ENCODE data around the gene TNNI3.
"Not testable (repeated sequence)": the region's sequence is repeated elsewhere in the genome, so short reads cannot be mapped to it uniquely, and the experiment has no call there.

Gene TNNI3

GRCh38 chr19:55172741-55173140 is 15.2 kb upstream of the TNNI3 start:
- no peak for DNase-seq

- DNase-seq: not testable (repeated sequence)
Observed at GRCh38 chr19:55172318-55172717, 14.8 kb upstream of the TNNI3 start.

GRCh38 chr19:55171440-55171839 is 13.9 kb upstream of the TNNI3 start:
- DNase-seq: no peak

GRCh38 chr19:55169136-55169535 is 11.6 kb upstream of the TNNI3 start:
- DNase-seq: no peak

DNA sequence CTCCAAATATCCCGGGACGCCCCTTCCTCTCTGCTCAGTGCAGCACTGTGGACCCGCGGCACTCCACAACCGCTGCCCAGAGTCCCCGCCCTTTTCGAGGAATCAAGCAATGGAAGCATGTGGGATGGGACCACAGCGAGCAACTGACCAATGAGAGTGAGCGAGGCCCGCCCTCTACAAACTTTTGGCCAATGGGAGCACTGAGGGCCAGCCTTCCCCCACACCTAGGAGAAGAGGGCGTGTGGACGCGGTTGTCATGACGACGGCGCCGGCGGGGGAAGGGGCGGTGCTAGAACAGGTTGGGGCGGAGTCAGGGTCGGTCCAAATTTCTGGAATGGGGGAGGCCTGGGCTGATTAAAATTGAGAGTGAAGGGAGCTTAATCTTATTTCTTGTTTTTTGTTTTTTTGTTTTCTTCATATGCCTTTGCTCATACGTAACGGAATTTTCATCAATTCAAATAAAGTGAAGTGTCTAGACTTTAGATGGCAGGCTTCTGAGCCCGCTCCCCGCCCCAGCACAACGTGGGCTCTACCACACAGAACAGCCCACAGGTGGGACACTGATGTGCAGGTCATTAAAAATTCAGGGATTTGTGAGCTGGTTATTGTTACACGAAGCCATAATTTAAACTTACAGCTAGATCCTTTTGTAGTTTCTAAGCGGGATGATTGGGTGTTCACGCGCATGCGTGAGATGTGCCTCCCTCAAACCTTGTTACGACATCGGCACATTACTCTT is 9.2 kb upstream of the TNNI3 start, which contains the start of gene DNAAF3:
DNAAF3 (minus strand) TSS at position 84 of the 739 bp plus-strand sequence. CDS start 200 bp downstream, outside the sequence.
- peak; percentile 83 for DNase-seq

GRCh38 chr19:55165952-55166529 is 8.5 kb upstream of the TNNI3 start:
- DNase-seq: peak; percentile 63

DNA sequence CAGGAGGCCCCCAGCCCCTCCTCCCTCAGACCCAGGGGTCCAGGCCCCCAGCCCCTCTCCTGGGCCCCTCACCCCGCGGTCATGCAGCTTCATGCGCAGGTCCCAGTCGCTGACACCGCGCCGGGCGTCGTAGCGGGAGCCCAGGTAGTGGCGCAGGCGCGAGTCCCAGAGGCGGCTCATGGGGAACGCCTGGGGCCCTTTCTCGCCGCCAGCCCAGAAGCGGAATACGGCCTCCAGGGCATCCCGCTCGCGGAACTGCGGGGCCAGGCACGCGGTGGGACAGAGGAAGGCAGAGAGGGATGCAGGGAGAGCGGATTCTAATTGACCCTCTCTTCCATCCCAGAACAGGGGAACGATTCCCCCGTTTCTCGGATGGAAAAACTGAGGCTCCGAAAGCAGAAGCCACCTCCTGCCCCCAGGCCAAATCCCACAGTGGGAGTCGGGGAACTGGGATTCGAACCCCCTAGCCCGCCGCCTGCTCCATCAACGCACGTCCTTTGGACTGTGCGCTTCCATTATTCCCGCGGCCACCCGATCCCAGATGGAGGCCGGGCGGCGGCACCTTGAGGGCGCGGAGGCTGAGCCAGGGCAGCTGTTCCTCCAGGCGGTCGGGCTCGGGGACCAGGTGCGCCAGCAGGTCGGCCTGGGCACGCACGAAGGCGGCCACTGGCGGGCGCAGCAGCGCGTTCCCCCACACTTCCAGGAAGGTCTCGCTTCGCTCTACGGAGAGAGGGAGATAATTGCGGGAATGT is 4.2 kb upstream of the TNNI3 start:
- DNase-seq: no peak

DNA sequence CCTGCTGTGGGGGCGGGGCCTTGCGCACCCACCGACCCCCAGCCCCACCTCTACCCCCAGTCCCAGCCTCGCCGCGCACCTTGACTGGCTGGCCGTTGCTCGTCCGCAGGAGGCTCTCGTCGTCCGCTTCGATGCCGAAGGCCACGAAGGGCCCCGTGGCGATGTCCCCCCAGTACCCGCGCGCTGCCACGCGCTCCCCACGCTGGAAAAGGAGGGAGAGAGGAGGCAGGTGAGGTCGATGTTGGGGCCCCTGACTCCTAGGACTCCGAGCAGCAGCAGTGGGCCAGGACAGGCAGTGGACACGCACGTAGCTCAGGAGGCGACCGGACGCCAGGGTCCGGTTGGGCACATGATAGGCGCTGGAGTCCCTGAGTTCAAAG is 3.4 kb upstream of the TNNI3 start:
- no peak for DNase-seq

DNA sequence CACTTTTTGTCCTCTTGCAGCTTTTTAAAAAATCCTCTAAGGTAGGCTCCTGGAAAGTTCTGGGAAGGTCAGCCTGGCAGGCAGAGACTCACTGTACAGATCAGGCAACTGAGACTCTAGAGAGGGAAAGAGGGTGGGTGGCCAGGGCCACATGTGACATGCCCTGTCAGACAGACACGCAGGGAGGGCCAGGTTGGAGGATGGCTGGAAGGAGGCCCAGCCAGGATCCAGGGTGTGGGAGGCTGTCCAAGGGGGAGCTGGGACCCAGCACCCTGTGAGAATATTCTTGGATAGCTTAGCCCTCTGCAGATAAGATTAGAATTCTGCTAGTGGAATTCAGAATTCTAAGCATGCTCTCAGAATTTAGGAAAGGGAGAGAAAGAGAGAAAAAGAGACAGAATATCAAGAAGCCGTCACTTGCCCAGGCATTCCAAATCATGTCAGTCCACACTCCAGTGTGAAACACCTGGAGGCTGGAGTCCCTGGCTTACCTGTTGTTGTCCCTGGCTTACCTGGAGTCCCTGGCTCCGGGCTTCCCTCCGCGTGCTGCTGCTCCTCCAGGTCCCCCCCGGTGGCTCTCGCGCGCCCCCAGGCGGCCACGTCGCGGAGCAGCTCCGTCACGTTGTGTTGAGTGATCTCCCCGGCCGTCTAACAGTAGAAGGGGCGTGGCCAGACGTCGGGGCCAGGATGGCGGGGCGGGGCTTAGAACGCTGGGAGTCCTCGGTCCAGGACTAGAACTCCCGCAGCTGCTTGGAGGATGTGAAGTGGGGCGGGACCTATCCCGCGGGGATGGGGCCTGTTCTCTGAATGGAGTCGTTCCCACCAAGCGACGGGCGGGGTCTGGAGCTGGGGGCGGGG is 2.8 kb upstream of the TNNI3 start:
- peak; percentile 88 for DNase-seq

GRCh38 chr19:55158848-55159749 is 1.6 kb upstream of the TNNI3 start:
- no peak for DNase-seq

- DNase-seq: no peak
Observed at GRCh38 chr19:55158423-55158822, 891 bp upstream of the TNNI3 start.

GRCh38 chr19:55156202-55157063 is 1.1 kb downstream of the TNNI3 start:
- peak; percentile 44 for DNase-seq

- not testable (repeated sequence) for DNase-seq
Observed at GRCh38 chr19:55155784-55156183, 1.7 kb downstream of the TNNI3 start.

- no peak for DNase-seq
Observed at GRCh38 chr19:55153652-55154264, 3.8 kb downstream of the TNNI3 start.

- DNase-seq: no peak
Observed at GRCh38 chr19:55152017-55152416, 5.5 kb downstream of the TNNI3 start.

DNA sequence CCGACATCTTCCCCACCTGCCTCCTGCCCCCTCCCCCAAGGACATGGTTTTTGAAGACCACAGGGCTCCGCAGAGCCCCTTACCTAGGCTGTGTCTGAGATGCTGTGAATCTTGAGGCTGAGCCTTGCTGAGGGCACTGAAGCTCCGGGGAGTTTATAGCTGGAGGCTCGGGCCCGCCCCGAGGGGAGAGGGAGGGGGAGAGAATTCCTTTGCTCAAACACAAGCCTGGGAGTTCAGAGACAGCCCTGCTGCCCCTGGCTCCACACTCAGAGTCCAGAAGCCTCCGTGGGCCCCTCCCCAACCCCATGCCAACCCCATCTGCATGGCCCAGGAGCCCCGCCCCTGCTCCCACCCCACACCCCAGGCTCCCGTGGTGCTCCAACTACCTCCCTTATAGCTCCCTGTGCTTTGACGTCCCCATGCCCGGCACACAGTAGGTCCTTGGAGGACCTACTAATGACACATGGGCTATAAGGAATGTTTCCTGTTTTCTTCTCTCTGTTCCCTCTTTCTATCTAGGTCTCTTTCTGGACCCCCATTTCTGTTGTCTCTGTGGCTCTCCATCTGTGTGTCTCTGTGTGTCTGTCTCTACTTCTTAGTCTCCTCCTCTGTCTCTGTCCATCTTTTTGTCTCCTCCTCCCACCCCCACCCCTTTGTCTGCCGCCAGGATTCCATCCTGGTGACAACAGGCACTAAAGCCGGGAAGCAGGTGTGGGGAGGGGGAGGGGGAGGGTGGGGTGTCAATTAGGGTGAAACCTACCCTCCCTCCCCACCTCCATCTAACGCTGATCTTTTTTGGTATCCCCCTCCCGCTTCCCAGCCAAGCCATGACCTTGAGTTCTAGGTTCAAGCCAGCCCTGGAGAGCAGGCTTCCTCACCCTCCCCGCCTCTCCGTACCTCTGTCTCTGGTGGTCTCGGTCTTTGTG is 8.2 kb downstream of the TNNI3 start, which contains the start of gene TNNT1:
TNNT1 (minus strand) TSS at position 129 of the 926 bp plus-strand sequence. CDS start 2,049 bp downstream, outside the sequence.
- no peak for DNase-seq

- no peak for DNase-seq
Observed at GRCh38 chr19:55147545-55148251, 9.8 kb downstream of the TNNI3 start.

- DNase-seq: no peak
Observed at GRCh38 chr19:55146705-55147273, 10.7 kb downstream of the TNNI3 start.

All from CD4-positive, alpha-beta T cell treated with Interleukin-17A for 1 hour (primary cell).